SH-SY5Y (cell line): ENCODE measurements around the gene GALNTL6.

Experiments used
- GATA2 ChIP-seq: IDR thresholded peaks from 2 replicates; pipeline ENCODE4 v1.6.1; 2011; ENCODE audit warnings: mild to moderate bottlenecking, low read depth, low read length
- GATA3 ChIP-seq: IDR thresholded peaks from 2 replicates; pipeline ENCODE4 v1.6.1; 2011; ENCODE audit warnings: low read depth, mild to moderate bottlenecking, low read length, moderate library complexity

DNA sequence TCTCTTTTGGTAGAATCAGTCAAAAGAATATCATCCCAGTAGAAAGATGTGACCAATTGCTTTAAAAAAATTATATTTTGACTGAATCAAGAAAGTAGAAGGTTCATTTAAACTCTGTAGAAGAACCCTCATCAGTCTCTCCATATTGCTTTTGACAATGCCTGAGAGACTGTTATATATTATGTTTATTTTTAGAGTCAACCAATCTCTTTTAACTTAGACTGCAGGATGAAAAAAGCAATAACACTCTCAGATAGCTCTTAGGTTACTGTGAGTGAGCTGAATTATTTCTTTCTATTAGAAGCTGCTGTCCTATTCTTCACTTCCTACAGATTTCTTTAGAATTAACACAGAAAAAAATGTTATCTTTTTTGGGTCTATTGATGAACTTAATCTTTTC is 38.1 kb downstream of the GALNTL6 start:
- TF ChIP-seq GATA2 (no peak), GATA3 (no peak)
